ENCODE results near the gene CATSPERD. TPM values are rescaled to one million over a fixed set of nuclear protein-coding genes. Genes with fewer than 3 reads are reported as not detected.
A peak's percentile ranks its signal among the peaks of the same experiment; 100 is the strongest.

Gene CATSPERD
- total and polyA plus RNA-seq, 8 donors, result not detected

DNA sequence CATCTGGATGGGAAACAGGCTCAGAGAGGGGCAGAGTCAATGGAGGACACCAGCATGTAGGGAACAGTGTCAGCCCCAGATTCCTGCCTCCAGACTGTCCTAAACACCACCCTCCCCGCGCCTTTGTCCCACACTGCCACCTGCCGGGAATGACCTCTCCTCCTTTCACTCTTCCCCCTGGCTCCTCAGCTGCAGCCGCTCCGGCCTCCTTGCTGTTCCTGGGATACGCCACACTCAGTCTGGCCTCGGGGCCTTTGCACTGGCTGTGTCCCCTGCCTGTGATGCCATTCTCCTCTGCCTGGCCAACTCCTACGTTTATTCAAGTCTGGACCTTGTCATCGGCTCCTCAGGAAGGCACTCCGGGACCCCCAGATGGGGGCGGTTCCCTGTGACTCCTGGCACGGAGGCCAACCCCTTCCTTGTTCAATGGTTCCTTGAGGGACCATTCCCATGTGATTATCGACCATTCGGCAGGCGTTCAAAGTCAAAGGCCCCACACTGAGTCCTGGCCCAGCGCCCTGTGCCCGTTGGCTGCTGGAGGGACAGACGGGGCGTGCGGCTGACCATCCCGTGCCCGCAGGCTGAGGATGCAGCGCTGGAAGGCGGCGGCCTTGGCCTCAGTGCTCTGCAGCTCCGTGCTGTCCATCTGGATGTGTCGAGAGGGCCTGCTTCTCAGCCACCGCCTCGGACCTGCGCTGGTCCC, 103.3 kb downstream of the CATSPERD start:
- no peak overlapping the region for H3K27ac ChIP-seq
- intact Hi-C loops (cut with DNase I; ENCODE audit: low total_unique reads), result no loop called here
- TF ChIP-seq, protein P1, sequence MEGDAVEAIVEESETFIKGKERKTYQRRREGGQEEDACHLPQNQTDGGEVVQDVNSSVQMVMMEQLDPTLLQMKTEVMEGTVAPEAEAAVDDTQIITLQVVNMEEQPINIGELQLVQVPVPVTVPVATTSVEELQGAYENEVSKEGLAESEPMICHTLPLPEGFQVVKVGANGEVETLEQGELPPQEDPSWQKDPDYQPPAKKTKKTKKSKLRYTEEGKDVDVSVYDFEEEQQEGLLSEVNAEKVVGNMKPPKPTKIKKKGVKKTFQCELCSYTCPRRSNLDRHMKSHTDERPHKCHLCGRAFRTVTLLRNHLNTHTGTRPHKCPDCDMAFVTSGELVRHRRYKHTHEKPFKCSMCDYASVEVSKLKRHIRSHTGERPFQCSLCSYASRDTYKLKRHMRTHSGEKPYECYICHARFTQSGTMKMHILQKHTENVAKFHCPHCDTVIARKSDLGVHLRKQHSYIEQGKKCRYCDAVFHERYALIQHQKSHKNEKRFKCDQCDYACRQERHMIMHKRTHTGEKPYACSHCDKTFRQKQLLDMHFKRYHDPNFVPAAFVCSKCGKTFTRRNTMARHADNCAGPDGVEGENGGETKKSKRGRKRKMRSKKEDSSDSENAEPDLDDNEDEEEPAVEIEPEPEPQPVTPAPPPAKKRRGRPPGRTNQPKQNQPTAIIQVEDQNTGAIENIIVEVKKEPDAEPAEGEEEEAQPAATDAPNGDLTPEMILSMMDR (IDR thresholded peaks at IDR 0.05), result peak in 3 of 7 experiments; percentile 27 to 47 (median 37)
- no peak for TF ChIP-seq POLR2A (IDR thresholded peaks at IDR 0.05)
- no peak overlapping the region for H3K4me3 ChIP-seq
- WGBS, 5 donors, result 76 to 84% (median 81%) methylated on average over 27 to 30 of the region's 30 CpGs
- H3K4me1 ChIP-seq, result peaks cover 24 to 43% (median 31%) of the 10 kb centered on the region in 4 donors
- peak; percentile 46 to 71 for DNase-seq
- H3K36me3 ChIP-seq, result no peaks in the 10 kb centered on the region
- no peaks in the 10 kb centered on the region for H3K9me3 ChIP-seq
- peaks cover 0 to 5% (median 0%) of the 10 kb centered on the region in 3 donors for H3K27me3 ChIP-seq

GRCh38 chr19:5824751-5825150, 104.3 kb downstream of the CATSPERD start:
- Histone ChIP-seq H3K27ac (no peak overlapping the region), H3K36me3 (no peaks in the 10 kb centered on the region), H3K4me1 (peaks cover 33 to 53% (median 41%) of the 10 kb centered on the region in 4 donors), H3K4me3 (no peak overlapping the region), H3K9me3 (no peaks in the 10 kb centered on the region), H3K27me3 (peaks cover 0 to 15% (median 0%) of the 10 kb centered on the region in 3 donors)
- WGBS, 5 donors, result 84 to 88% (median 88%) methylated on average over 10 of the region's 10 CpGs
- DNase-seq, result peak in 1 of 2 donors; percentile 3
- TF ChIP-seq, protein P1 (IDR thresholded peaks at IDR 0.05), result no peak
- no peak for TF ChIP-seq POLR2AphosphoS5 (IDR thresholded peaks at IDR 0.05)
- no peak for TF ChIP-seq POLR2A (IDR thresholded peaks at IDR 0.05)
- TF ChIP-seq EP300 (IDR thresholded peaks at IDR 0.05), result no peak
- intact Hi-C loops (cut with DNase I; ENCODE audit: low total_unique reads), result no loop called here

GRCh38 chr19:5825178-5825577, 104.7 kb downstream of the CATSPERD start:
- H3K27me3 ChIP-seq, result peaks cover 0 to 18% (median 0%) of the 10 kb centered on the region in 3 donors
- DNase-seq, result peak in 1 of 2 donors; percentile 10
- H3K4me1 ChIP-seq, result peaks cover 33 to 55% (median 41%) of the 10 kb centered on the region in 4 donors
- intact Hi-C loops (cut with DNase I; ENCODE audit: low total_unique reads), result no loop called here
- H3K9me3 ChIP-seq, result no peaks in the 10 kb centered on the region
- no peak overlapping the region for H3K4me3 ChIP-seq
- WGBS, 5 donors, result 88 to 93% (median 91%) methylated on average over 18 to 21 of the region's 21 CpGs
- no peak overlapping the region for H3K27ac ChIP-seq
- no peak for TF ChIP-seq POLR2A (IDR thresholded peaks at IDR 0.05)
- TF ChIP-seq EP300 (IDR thresholded peaks at IDR 0.05), result no peak
- TF ChIP-seq, protein P1 (IDR thresholded peaks at IDR 0.05), result no peak
- TF ChIP-seq POLR2AphosphoS5 (IDR thresholded peaks at IDR 0.05), result no peak
- H3K36me3 ChIP-seq, result no peaks in the 10 kb centered on the region

- peak overlapping the region in 3 of 4 donors; percentile 45 to 56 (median 46) for H3K4me3 ChIP-seq
- H3K27me3 ChIP-seq, result peaks cover 0 to 18% (median 0%) of the 10 kb centered on the region in 3 donors
- 17 to 20% (median 18%) methylated on average over 20 to 24 of the region's 24 CpGs for WGBS, 5 donors
- TF ChIP-seq EP300 (IDR thresholded peaks at IDR 0.05), result no peak
- TF ChIP-seq, protein P1 (IDR thresholded peaks at IDR 0.05), result peak in 1 of 7 experiments; percentile 15
- H3K9me3 ChIP-seq, result no peaks in the 10 kb centered on the region
- intact Hi-C loops (cut with DNase I; ENCODE audit: low total_unique reads), result no loop called here
- H3K27ac ChIP-seq, result peak overlapping the region; percentile 54 to 90 (median 85)
- peaks cover 33 to 53% (median 40%) of the 10 kb centered on the region in 4 donors for H3K4me1 ChIP-seq
- DNase-seq, result peak; percentile 78 to 90
- no peaks in the 10 kb centered on the region for H3K36me3 ChIP-seq
These were observed 106.3 kb downstream of the CATSPERD start for GRCh38 chr19:5826531-5827341.
